Head of caudate nucleus (tissue), 42 donors: ENCODE measurements around the gene ZNF101.
"Not testable (repeated sequence)": the region's sequence is repeated elsewhere in the genome, so short reads cannot be mapped to it uniquely, and the experiment has no call there.

Source experiments
- DNase-seq, 42 donors: peaks; one replicate each; pipeline versions ENCODE4 v3.0.0 to v3.0.0-alpha.2; 2020 to 2021; ENCODE audit warnings: mixed read lengths in 7 of 42
- intact Hi-C: fragments of 100-400 bp; cut with DNase I; formaldehyde crosslinking; loops from one replicate; pipeline ENCODE4 v1.15.0; 2022

ZNF101 gene

DNA sequence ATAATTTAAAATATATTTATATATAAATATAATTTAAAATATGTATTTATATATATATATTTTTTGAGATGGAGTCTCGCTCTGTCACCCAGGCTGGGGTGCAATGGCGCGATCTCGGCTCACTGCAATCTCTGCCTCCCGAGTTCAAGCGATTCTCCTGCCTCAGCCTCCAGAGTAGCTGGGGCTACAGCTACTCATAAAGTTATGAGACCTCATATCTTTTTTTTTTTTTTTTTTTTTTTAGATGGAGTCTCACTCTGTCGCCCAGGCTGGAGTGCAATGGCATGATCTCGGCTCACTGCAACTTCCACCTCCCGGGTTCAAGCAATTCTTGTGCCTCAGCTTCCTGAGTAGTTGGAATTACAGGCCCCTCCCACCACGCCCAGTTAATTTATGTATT is 20.4 kb downstream of the ZNF101 start:
- DNase-seq, intact Hi-C loops: not testable (repeated sequence)

DNA sequence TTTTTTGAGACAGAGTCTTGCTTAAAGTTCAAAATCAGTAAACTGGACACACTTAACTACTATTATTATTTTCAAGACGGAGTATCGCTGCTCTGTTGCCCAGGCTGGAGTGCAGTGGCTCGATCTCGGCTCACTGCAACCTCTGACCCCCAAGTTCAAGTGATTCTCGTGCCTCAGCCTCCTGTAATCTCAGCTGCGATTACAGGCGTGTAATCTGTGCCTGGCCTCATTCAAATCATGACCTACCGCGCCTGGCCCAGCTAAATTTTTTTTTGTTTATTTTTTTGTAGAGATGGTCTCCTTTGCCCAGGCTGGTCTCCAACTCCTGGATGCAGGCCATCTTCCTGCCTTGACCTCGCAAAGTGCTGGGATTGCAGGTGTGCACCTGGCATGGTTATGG is 23.0 kb downstream of the ZNF101 start:
- intact Hi-C loops = no loop called here
- DNase-seq = no peak

DNA sequence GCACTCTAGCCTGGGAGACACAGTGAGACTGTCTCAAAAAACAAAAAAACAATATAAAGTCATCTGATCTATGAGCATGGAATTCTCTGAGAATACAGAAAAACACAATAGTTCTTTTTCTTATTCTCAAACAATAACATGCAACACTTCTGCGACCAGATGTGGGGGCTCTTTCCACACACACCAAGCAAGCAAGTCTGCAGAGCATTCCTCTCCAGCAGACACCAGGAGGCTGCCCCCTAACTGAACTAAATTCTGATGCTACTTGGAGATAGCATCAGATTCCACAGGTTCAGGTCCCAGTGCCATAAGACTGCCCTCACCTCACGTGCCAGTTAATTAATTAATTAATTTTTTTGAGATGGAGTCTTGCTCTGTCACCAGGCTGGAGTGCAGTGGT is 27.7 kb downstream of the ZNF101 start:
- intact Hi-C loops = no loop called here
- DNase-seq = no peak

DNA sequence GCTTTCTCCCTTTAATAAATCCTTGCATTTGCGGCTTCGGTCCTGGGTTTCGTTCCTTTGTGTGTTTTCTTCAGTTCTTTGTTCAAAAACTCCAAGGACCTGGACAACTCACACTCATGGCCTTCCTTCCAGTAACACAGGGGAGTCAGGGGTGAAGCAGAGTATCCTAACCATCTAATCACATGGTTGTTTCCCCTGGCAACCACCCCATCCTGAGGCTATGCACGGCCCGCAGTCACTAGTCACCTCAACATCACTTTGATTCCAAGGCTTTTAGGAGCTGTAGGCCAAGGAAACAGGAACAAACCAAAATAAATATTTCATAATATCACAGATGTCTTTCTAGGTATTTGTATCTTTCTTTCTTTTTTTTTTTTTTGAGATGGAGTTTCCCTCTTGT is 28.9 kb downstream of the ZNF101 start:
- intact Hi-C loops = no loop called here
- DNase-seq = no peak

DNA sequence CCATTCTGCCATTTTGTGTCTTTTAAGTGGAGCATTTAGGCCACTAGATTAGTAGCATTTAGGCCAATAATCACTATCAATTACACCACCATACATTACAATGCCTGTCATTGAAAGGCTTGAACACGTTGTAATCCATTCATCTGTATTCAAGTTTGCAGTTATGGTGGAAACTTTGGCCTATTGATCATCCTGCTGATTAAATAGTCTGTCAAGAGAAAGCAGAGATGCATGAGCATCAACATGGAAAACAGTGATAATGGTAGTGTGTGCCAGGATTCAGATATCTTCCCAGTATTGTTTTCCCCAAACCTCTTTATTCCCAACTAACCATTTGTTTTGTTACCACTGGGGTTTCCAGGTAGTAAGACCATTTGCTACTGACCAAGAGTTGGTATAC is 31.9 kb downstream of the ZNF101 start:
- DNase-seq, intact Hi-C loops: not testable (repeated sequence)

DNA sequence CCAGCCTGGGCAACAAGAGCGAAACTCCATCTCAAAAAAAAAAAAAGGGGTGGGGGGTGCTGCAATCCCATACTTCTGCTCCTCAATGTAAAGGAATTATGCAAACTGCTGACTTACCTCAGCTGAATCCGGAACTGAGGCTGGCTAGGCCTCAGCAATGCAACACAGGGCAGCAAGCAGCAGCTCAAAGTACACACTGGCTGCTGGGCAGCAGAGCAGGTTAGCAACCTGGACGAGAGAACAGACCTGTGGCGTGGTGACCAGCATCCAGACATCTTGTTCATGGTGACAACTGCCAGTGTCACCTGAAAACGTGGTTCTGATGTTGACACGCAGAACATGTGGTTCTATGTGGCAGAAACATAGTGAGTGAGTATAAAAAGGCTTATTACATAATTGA is 36.2 kb downstream of the ZNF101 start:
- DNase-seq = no peak
- intact Hi-C loops = no loop called here

DNA sequence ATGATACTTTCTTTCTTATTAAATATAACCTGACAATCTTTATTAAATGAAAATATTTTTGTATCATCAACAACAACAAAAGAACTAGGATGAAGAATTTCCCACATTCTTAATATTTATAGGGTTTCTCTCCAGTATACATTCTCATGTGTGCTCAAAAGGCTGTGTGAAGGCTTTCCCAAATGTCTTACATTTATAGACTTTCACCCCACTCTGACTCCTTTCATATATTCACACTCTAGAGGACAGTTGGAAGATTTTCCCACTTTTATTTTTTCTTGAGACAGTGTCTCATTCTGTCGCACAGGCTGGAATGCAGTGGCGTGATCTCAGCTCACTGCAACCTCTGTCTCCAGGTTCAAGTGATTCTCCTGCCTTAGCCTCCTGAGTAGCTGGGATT is 41.9 kb downstream of the ZNF101 start:
- intact Hi-C loops = no loop called here

DNA sequence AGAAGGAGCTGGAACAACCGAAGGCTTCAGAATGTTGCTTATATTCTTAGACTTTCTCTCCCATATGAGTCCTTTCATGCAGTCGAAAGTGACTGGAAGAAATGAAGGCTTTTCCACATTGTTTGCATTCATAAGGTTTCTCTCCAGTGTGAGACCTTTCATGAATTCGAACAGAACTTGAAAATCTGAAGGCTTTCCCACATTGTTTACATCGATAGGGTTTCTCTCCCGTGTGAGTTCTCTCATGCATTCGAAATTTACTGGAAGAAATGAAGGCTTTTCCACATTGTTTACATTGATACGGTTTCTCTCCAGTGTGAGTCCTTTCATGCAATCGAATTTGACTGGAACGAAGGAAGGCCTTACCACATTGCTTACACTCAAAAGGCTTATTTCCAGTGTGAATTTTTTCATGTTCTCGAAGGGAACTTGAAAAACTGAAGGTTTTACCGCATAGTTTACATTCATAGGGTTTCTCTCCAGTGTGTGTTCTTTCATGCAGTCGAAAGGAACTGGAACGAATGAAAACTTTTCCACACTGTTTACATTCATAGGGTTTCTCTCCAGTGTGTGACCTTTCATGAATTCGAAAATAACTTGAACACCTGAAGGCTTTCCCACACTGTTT is 42.8 kb downstream of the ZNF101 start:
- intact Hi-C loops = no loop called here
- no peak for DNase-seq

More for the DNA sequence above, 41.9 kb downstream of the ZNF101 start:
- DNase-seq = no peak

DNA sequence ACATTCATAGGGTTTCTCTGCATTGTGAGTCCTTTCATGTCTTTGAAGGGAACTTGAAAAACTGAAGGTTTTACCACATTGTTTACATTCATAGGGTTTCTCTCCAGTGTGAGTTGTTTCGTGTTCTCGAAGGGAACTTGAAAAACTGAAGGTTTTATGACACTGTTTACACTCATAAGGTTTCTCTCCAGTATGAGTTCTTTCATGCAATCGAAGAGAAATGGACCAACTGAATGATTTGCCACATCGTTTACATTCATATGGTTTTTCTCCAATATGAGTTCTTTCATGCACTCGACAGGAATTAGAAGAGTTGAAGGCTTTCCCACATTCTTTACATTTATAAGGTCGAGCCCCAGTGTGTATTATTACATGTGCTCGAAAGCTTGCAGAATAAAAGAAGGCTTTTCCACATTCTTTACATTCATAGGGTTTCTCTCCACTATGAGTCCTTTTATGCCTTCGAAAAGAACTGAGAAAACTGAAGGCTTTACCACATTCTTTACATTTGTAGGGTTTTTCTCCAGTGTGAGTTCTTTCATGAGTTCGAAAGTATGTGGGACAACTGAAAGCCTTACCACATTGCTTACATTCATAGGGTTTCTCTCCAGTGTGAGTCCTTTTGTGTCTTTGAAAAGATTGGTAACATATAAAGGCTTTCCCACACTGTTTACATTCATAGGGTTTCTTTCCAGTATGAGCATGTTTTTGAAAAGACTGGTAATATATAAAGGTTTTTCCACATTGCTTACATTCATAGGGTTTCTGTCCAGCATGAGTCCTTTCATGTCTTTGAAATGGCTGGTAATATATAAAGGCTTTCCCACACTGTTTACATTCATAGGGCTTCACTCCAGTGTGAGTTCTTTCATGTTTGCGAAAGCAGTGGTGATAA is 43.5 kb downstream of the ZNF101 start:
- intact Hi-C loops = no loop called here
- DNase-seq = no peak

DNA sequence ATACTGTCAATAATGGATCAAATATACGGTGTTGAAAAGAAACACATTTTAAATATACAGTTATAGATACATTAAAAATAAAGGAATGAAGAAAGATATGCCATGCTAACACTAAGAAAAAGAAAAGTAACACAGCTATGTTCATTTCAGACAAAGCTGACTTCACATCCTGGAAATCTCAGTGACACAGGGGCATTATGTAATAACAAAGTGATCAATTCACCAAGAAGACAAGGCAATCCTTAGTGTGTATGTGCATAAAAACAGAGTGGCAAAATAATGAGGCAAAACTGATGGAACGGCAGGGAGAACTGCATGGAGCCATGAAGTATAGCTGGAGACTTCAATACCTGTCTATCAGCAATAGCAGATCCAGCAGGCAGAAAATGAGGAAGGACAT is 51.2 kb downstream of the ZNF101 start:
- DNase-seq = no peak
- intact Hi-C loops = no loop called here

DNA sequence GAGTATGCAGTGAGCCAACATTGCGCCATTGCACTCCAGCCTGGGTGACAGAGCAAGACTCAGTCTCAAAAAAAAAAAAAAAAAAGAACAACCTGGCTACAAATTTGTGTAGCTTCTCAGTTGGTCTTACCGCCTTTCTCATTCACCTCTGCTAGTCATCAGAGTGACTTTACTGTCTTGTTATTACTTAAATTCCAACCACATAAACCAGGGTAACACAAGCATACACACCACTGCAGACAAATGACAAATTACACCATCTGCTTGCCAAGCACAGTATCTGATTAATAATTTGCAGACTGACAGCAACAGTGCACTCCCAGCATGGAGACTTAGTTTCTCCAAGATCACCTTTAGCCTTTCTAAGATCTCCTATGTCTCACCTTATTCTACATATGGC is 53.3 kb downstream of the ZNF101 start:
- intact Hi-C loops = no loop called here

DNA sequence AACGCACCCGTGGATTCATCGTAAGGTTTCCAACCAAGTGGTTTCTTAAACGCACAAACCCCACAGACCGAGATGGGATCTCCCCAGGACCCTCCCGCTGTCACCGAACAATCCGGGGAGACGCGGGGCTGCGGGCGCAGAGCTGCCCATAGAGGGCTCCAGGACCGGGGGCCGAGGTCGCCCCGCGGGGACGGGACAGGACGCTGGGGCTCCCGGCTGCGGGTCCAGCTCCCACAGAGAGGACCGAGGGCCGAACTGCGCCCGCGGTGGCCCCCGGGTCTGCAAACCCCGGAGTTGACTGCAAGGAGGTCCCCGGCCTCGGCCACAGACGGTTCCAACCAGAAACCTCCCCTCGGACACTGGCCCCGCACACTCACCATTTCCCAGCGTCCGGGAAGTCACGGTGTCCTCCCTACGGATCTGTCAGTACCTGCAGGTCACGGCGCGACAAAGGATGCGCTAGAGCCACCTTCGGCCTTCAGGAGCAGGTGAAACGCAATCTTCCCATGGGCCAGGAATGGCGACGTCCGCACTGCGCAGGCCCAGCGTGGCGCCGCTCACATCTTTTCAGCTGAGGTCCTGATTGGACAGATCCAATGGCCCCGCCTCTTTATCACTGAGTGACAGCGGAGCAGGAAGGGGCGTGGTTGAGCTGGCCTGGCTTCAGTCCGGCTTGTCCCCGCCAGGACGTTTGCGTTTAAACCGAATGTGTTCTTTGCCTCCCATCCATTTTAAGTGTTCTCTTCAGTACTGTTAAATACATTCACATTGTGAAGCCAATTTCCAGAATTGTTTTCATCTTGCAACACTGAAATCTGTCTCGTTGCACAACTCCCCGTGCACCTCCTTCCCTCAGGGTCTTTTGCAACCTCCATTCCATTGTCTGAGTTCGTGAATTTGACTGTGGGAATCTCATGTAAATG is 64.2 kb downstream of the ZNF101 start, which contains the start of gene ZNF14:
Gene ZNF14 (minus strand): TSS at position 534 of the 923 bp plus-strand sequence. CDS start 154 bp downstream, at position 380.
- intact Hi-C loops = no loop called here
- peak; percentile 90 to 98 (median 95) for DNase-seq

More for the DNA sequence above, 53.3 kb downstream of the ZNF101 start:
- DNase-seq = no peak
